ENCODE data around the gene TLR9. TPM values are rescaled to one million over a fixed set of nuclear protein-coding genes. Genes with fewer than 3 reads are reported as not detected.

The TLR9 gene
- total RNA-seq, 1 experiment from 2014 or later = 0.14 TPM

GRCh38 chr3:52205727-52206372, 19.6 kb downstream of the TLR9 start:
- no peak for DNase-seq
- no TSS peak for BruUV-seq (replicated peaks)
- H3K4me3 Mint-ChIP-seq (ENCODE audit: low read depth, unreplicated experiment) = no peak overlapping the region
- intact Hi-C loops (cut with micrococcal nuclease; ENCODE audit: unreplicated experiment) = no loop called here
- peaks cover 9% of the 10 kb centered on the region for H3K4me1 Mint-ChIP-seq (ENCODE audit: low read depth, unreplicated experiment)
- H3K36me3 Mint-ChIP-seq (ENCODE audit: insufficient read depth, unreplicated experiment) = peaks cover 80% of the 10 kb centered on the region
- H3K27me3 Mint-ChIP-seq (ENCODE audit: unreplicated experiment) = no peaks in the 10 kb centered on the region
- CTCF ChIA-PET = no interaction called here
- TF ChIP-seq, protein P1, sequence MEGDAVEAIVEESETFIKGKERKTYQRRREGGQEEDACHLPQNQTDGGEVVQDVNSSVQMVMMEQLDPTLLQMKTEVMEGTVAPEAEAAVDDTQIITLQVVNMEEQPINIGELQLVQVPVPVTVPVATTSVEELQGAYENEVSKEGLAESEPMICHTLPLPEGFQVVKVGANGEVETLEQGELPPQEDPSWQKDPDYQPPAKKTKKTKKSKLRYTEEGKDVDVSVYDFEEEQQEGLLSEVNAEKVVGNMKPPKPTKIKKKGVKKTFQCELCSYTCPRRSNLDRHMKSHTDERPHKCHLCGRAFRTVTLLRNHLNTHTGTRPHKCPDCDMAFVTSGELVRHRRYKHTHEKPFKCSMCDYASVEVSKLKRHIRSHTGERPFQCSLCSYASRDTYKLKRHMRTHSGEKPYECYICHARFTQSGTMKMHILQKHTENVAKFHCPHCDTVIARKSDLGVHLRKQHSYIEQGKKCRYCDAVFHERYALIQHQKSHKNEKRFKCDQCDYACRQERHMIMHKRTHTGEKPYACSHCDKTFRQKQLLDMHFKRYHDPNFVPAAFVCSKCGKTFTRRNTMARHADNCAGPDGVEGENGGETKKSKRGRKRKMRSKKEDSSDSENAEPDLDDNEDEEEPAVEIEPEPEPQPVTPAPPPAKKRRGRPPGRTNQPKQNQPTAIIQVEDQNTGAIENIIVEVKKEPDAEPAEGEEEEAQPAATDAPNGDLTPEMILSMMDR (IDR thresholded peaks at IDR 0.05; ENCODE audit: unreplicated experiment) = no peak
- H3K9me3 Mint-ChIP-seq (ENCODE audit: low read depth, unreplicated experiment) = no peaks in the 10 kb centered on the region
- no peak overlapping the region for H3K27ac Mint-ChIP-seq (ENCODE audit: unreplicated experiment)

DNA sequence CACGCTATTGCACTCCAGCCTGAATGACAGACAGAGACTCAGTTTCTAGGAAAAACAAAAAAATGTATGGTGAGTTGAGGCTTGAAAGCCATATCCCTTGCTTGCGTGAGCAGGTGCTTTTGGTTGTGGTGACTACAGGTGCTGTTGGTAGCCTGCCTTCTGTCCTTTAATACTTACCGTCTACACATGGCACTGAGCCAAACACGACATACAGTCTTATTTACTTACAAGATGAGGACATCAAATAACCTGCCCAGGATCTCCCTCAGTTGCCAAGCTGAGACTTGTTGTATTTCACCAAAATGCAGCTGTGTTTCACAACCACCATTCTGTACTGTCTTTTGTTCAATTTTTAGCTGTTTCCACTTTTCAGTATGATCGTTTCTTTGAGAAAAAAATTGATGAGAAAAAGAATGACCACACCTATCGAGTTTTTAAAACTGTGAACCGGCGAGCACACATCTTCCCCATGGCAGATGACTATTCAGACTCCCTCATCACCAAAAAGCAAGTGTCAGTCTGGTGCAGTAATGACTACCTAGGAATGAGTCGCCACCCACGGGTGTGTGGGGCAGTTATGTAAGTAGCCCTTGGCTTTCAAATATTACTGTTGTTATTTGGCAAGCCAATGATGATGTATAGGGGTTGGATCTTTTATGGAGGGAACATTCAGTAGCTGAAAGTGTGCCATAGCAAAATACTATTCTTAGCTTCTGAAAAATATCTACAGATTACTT, 20.9 kb downstream of the TLR9 start:
- Mint-ChIP-seq H3K27ac (ENCODE audit: unreplicated experiment) (no peak overlapping the region), H3K4me1 (ENCODE audit: low read depth, unreplicated experiment) (no peaks in the 10 kb centered on the region), H3K27me3 (ENCODE audit: unreplicated experiment) (no peaks in the 10 kb centered on the region), H3K36me3 (ENCODE audit: insufficient read depth, unreplicated experiment) (peaks cover 77% of the 10 kb centered on the region), H3K9me3 (ENCODE audit: low read depth, unreplicated experiment) (no peaks in the 10 kb centered on the region), H3K4me3 (ENCODE audit: low read depth, unreplicated experiment) (no peak overlapping the region)
- DNase-seq = no peak
- intact Hi-C loops (cut with micrococcal nuclease; ENCODE audit: unreplicated experiment) = no loop called here
- BruUV-seq (replicated peaks) = no TSS peak
- TF ChIP-seq, protein P1 (IDR thresholded peaks at IDR 0.05; ENCODE audit: unreplicated experiment) = no peak
- CTCF ChIA-PET = no interaction called here

DNA sequence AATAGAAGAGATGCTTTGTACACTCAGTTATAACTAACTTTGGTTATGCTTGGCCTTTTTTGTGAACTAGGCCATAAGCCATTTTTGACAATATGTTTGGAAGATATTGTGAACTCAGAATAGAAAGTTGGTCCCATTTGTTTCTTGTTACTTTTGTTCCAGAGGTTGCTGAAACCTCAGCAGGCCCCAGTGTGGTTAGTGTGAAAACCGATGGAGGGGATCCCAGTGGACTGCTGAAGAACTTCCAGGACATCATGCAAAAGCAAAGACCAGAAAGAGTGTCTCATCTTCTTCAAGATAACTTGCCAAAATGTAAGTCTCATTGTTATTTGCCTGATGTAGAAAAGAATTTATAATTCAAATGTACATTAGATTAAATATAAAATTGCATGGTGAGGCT, 21.7 kb downstream of the TLR9 start:
- no peak for DNase-seq
- H3K36me3 Mint-ChIP-seq (ENCODE audit: insufficient read depth, unreplicated experiment) = peaks cover 78% of the 10 kb centered on the region
- no peak overlapping the region for H3K4me3 Mint-ChIP-seq (ENCODE audit: low read depth, unreplicated experiment)
- intact Hi-C loops (cut with micrococcal nuclease; ENCODE audit: unreplicated experiment) = no loop called here
- peaks cover 5% of the 10 kb centered on the region for H3K4me1 Mint-ChIP-seq (ENCODE audit: low read depth, unreplicated experiment)
- H3K9me3 Mint-ChIP-seq (ENCODE audit: low read depth, unreplicated experiment) = no peaks in the 10 kb centered on the region
- no TSS peak for BruUV-seq (replicated peaks)
- TF ChIP-seq, protein P1 (IDR thresholded peaks at IDR 0.05; ENCODE audit: unreplicated experiment) = no peak
- CTCF ChIA-PET = no interaction called here
- H3K27me3 Mint-ChIP-seq (ENCODE audit: unreplicated experiment) = no peaks in the 10 kb centered on the region
- no peak overlapping the region for H3K27ac Mint-ChIP-seq (ENCODE audit: unreplicated experiment)

DNA sequence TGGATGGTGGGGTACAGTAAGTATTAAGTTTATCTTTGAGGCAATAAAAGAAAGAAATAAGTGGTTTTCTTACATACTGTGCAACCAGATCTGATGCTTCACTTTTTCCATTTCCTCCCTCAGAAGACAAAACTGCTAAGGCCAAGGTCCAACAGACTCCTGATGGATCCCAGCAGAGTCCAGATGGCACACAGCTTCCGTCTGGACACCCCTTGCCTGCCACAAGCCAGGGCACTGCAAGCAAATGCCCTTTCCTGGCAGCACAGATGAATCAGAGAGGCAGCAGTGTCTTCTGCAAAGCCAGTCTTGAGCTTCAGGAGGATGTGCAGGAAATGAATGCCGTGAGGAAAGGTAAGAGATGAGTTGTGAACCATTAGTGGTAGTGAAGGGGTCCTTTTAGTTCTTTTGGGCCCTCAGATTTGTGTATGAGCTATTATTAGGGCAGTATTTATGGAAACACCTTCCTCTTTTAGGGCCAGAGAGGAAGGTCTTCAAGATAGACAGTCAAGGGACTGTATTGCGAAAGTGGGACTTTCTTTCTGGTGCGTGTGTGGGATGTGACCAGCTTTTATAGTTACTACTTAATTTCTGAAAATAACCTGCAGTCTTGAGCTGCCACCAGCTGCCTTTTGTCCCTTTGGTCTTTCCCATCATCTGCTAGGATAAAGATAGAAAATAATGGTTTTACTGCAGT, 22.9 kb downstream of the TLR9 start:
- intact Hi-C loops (cut with micrococcal nuclease; ENCODE audit: unreplicated experiment) = no loop called here
- no peak for DNase-seq
- CTCF ChIA-PET = no interaction called here
- Mint-ChIP-seq H3K36me3 (ENCODE audit: insufficient read depth, unreplicated experiment) (peaks cover 80% of the 10 kb centered on the region), H3K27ac (ENCODE audit: unreplicated experiment) (no peak overlapping the region), H3K4me3 (ENCODE audit: low read depth, unreplicated experiment) (no peak overlapping the region), H3K4me1 (ENCODE audit: low read depth, unreplicated experiment) (peaks cover 12% of the 10 kb centered on the region), H3K9me3 (ENCODE audit: low read depth, unreplicated experiment) (no peaks in the 10 kb centered on the region), H3K27me3 (ENCODE audit: unreplicated experiment) (no peaks in the 10 kb centered on the region)
- TF ChIP-seq, protein P1 (IDR thresholded peaks at IDR 0.05; ENCODE audit: unreplicated experiment) = no peak
- BruUV-seq (replicated peaks) = no TSS peak
